Lung (tissue), 12 donors: Measurements from ENCODE around the gene ACTN4. TPM values are rescaled to one million over a fixed set of nuclear protein-coding genes. Genes with fewer than 3 reads are reported as not detected.

Experiments
- ATAC-seq: fragments of 200-7000 bp; cut with Tn5 transposase; one replicate; pipeline ENCODE4 v1.9.1; 2020; ENCODE audit warnings: moderate number of reproducible peaks; ENCODE audit not compliant: insufficient read depth, low FRiP score
- DNase-seq, 3 donors: peaks; one replicate each; pipeline ENCODE4 v3.0.0-alpha.2; 2013 to 2017
- H3K27ac ChIP-seq, 2 donors: one replicate each; pipeline ENCODE4 v1.5.1; 2013; ENCODE audit warnings: mild to moderate bottlenecking in 2 of 2, moderate library complexity in 2 of 2, control low read depth in 1 of 2, inconsistent platforms in 1 of 2, low read depth in 1 of 2, low read length in 1 of 2
- H3K27me3 ChIP-seq, 3 donors: one replicate each; pipeline ENCODE4 v1.5.1; 2013; ENCODE audit warnings: low read length in 2 of 3; ENCODE audit not compliant: control insufficient read depth in 3 of 3, insufficient read depth in 3 of 3
- H3K36me3 ChIP-seq, 4 donors: one replicate each; pipeline ENCODE4 v1.5.1; 2013; ENCODE audit warnings: low read length in 4 of 4, mild to moderate bottlenecking in 1 of 4, moderate library complexity in 1 of 4; ENCODE audit not compliant: control insufficient read depth in 4 of 4, insufficient read depth in 4 of 4
- H3K4me1 ChIP-seq, 5 donors: one replicate each; pipeline ENCODE4 v1.5.1; 2013; ENCODE audit warnings: low read length in 5 of 5, mild to moderate bottlenecking in 2 of 5, moderate library complexity in 1 of 5; ENCODE audit not compliant: control insufficient read depth in 5 of 5, insufficient read depth in 5 of 5
- H3K4me3 ChIP-seq: one replicate; pipeline ENCODE4 v1.5.1; 2013; ENCODE audit warnings: mild to moderate bottlenecking, control low read depth, moderate library complexity
- H3K9ac ChIP-seq, 2 donors: one replicate each; pipeline ENCODE4 v1.5.1; 2013; ENCODE audit warnings: low read length in 2 of 2, control low read depth in 1 of 2; ENCODE audit not compliant: insufficient read depth in 1 of 2
- H3K9me3 ChIP-seq, 4 donors: one replicate each; pipeline ENCODE4 v1.5.1; 2013; ENCODE audit warnings: low read length in 3 of 4, mild to moderate bottlenecking in 1 of 4, moderate library complexity in 1 of 4; ENCODE audit not compliant: control insufficient read depth in 4 of 4, insufficient read depth in 3 of 4
- CTCF ChIP-seq: IDR thresholded peaks from 2 replicates; pipeline ENCODE4 v1.5.1; 2012; ENCODE audit warnings: mild to moderate bottlenecking; ENCODE audit errors: control extremely low read depth, extremely low read depth
- WGBS, 2 donors: extraction: QIAGEN DNeasy Blood & Tissue Kit; methylation state at CpG; one replicate each; pipeline ENCODE4 v1.1.7; 2013; 5-methylcytosine and 5-hydroxymethylcytosine counted together
- polyA plus RNA-seq, 2 donors: library from polyadenylated mRNA; stranded (reverse); fragments of 200-250 nt; gene quantifications; one replicate each; pipeline ENCODE4 v1.2.1, GENCODE V29; 2013
- total RNA-seq, 2 donors: library from RNA; depleted of rRNA in 1 of 2; stranded (reverse); fragments of >200 nt in 1 of 2; gene quantifications; one replicate each; pipeline ENCODE4 v1.2.1, GENCODE V29; 2014 to 2021
- donor health status: control.
- donor health status: control.
- donor health status: Bipolar disorder and iron deficiency.
- donor health status: healthy.
- donor health status: DM: yes; HTN: yes; CAD: no.

Gene ACTN4
- total and polyA plus RNA-seq, 4 donors, result 229 to 552 (median 367) TPM

DNA sequence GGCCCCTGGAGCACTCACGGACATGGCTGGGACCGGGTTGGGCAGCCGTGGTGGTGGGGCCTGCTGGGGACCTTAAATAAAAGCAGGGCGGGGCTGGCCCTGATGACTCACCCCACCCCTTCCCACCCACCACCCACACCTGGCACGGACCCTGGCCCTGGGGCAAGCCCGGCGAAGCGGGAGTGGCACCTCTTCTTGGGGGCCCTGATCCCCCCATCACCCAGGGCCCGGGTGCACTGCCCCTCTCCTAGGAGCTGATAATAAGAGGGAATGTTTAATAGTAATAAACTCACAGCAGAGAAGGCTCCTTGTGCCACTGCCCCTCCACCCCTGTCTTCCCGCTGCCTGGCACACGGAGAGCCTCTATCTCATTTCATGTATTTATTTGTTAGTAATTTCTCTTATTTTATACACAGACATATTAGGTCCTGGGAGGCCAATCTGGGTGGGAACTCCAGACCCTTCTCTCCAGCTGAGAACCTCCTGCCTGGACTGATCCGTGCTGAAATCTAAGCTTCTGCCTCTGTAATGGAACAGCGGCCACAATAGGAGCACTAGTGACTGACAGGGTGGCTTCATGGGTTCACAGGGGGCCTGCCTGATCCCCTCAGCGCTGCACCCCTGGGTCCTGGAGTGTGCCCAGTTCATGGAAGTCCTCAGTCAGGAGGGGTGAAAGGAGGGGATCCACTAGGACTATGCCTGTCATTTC lies 126.2 kb downstream of the ACTN4 start, which contains the start of gene LGALS7:
Gene LGALS7 (minus strand): TSS at position 49 of the 709 bp plus-strand sequence. CDS start 25 bp downstream, at position 24.
- Histone ChIP-seq H3K27me3 (no peaks in the 10 kb centered on the region), H3K27ac (no peak within 1 kb of the TSS), H3K9me3 (no peaks in the 10 kb centered on the region), H3K4me3 (no peak within 1 kb of the TSS), H3K9ac (no peak within 1 kb of the TSS), H3K4me1 (peaks cover 0 to 2% (median 0%) of the 10 kb centered on the region in 5 donors), H3K36me3 (no peaks in the 10 kb centered on the region)
- TF ChIP-seq CTCF, result no peak
- WGBS, 2 donors, result 84 to 85% methylated on average over 9 to 10 of the region's 14 CpGs
- no peak for DNase-seq
- no peak for ATAC-seq

DNA sequence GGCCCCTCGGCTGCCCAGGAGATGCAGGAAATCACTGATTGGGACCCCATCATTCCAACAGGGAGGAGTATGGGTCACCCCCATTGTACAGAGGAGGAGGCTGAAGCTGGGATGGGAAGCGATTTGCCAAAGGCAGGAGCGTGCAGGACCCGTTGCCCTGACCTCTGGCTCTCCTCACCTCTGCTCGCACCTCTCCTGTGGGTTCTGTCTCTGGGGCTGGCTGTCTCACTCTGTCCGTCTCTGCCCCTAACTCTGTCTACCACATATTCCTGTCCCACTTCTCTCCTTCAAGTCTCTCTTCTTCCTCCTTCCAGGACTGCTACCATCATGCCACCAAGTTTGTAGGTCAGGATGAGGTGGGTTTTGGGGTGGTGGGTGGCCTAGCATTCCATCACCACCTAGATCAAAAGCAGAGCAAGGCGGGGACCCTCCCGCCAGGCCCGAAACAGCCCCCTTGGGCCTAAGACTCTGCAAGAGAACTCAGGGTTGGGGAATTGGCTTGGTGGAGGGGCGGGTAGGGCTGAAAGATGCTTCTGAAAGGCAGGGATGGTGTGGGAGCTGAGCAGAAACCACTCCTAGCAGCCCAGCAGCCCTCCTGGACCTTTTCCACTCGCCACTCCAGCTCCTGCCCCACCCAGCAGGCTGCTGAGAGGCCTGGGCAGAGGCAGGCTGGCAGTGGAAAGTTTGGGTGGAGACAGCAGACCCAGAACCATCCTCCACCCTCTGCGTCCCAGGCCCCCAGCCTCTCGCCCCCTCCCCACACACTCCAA lies 126.9 kb downstream of the ACTN4 start:
- Histone ChIP-seq H3K9ac (no peak overlapping the region), H3K27ac (no peak overlapping the region), H3K36me3 (no peaks in the 10 kb centered on the region), H3K4me1 (peaks cover 0 to 2% (median 0%) of the 10 kb centered on the region in 5 donors), H3K27me3 (no peaks in the 10 kb centered on the region), H3K4me3 (no peak overlapping the region), H3K9me3 (no peaks in the 10 kb centered on the region)
- no peak for DNase-seq
- TF ChIP-seq CTCF, result no peak
- ATAC-seq, result no peak
- WGBS, 2 donors, result 79 to 83% methylated on average over 13 of the region's 13 CpGs

- no peak overlapping the region for H3K27ac ChIP-seq
- H3K9ac ChIP-seq, result no peak overlapping the region
- no peaks in the 10 kb centered on the region for H3K4me1 ChIP-seq
- no peak overlapping the region for H3K4me3 ChIP-seq
- TF ChIP-seq CTCF, result no peak
- ATAC-seq (no peak), DNase-seq (no peak)
- no peaks in the 10 kb centered on the region for H3K9me3 ChIP-seq
- H3K36me3 ChIP-seq, result no peaks in the 10 kb centered on the region
- WGBS, 2 donors, result 61 to 71% methylated on average over 7 of the region's 7 CpGs
- peaks cover 0 to 4% (median 0%) of the 10 kb centered on the region in 3 donors for H3K27me3 ChIP-seq
Measured at GRCh38 chr19:38778733-38779132, 131.3 kb downstream of the ACTN4 start.
